Tibial artery (tissue), 4 donors: ENCODE data around the gene HES1.
"Not testable (repeated sequence)": the region's sequence is repeated elsewhere in the genome, so short reads cannot be mapped to it uniquely, and the experiment has no call there.

ENCODE experiments used
- DNase-seq, 2 donors: peaks; one replicate each; pipeline ENCODE4 v3.0.0-alpha.2; 2019
- H3K27ac ChIP-seq, 2 donors: fragments of 200-600 bp; sonication (generic) in 1 of 2; 1 replicate in 1 of 2; 2 replicates in 1 of 2; pipeline ENCODE4 v1.5.1; 2018 to 2019; ENCODE audit warnings: mild to moderate bottlenecking in 1 of 2
- H3K27me3 ChIP-seq, 2 donors: fragments of 200-600 bp; sonication (generic) in 1 of 2; one replicate each; pipeline versions ENCODE4 v1.5.1 to v1.6.0; 2016 to 2019
- H3K36me3 ChIP-seq, 3 donors: fragments of 200-600 bp; sonication (generic) in 2 of 3; one replicate each; pipeline ENCODE4 v1.5.1; 2016 to 2019; ENCODE audit warnings: mild to moderate bottlenecking in 2 of 3
- H3K4me1 ChIP-seq, 4 donors: fragments of 200-600 bp; sonication (generic) in 2 of 4; 1 replicate in 3 of 4; 2 replicates in 1 of 4; pipeline ENCODE4 v1.5.1; 2016 to 2019
- H3K4me3 ChIP-seq, 2 donors: fragments of 200-600 bp; sonication (generic) in 1 of 2; 1 replicate in 1 of 2; 2 replicates in 1 of 2; pipeline ENCODE4 v1.5.1; 2018 to 2019; ENCODE audit warnings: mild to moderate bottlenecking in 2 of 2
- H3K9me3 ChIP-seq, 3 donors: fragments of 200-600 bp; sonication (generic) in 1 of 3; one replicate each; pipeline ENCODE4 v1.5.1; 2016 to 2019
- CTCF ChIP-seq, 2 experiments: fragments of 200-600 bp in 1 of 2; fragments of 450-650 bp in 1 of 2; IDR thresholded peaks; one replicate each; pipeline ENCODE4 v1.5.1; 2017 to 2019; ENCODE audit warnings: antibody characterized with exemption in 2 of 2, mild to moderate bottlenecking in 1 of 2, moderate library complexity in 1 of 2
- intact Hi-C: fragments of 100-400 bp; cut with DNase I; formaldehyde crosslinking; loops from one replicate; pipeline ENCODE4 v1.15.0; 2023; ENCODE audit warnings: low total_unique reads

Gene HES1

GRCh38 chr3:194124193-194124592 is 11.8 kb upstream of the HES1 start:
- intact Hi-C loops = no loop called here
- Histone ChIP-seq H3K9me3 (no peaks in the 10 kb centered on the region), H3K4me3 (no peak overlapping the region), H3K36me3 (no peaks in the 10 kb centered on the region), H3K27ac (no peak overlapping the region), H3K27me3 (peaks cover 0 to 20% of the 10 kb centered on the region in 2 donors), H3K4me1 (peaks cover 0 to under 1% (median 0%) of the 10 kb centered on the region in 4 donors)
- no peak for TF ChIP-seq CTCF (IDR thresholded peaks at IDR 0.05)
- no peak for DNase-seq

GRCh38 chr3:194125442-194125841 is 10.5 kb upstream of the HES1 start:
- no peak for TF ChIP-seq CTCF (IDR thresholded peaks at IDR 0.05)
- no peak overlapping the region for H3K4me3 ChIP-seq
- no peak overlapping the region for H3K27ac ChIP-seq
- no peaks in the 10 kb centered on the region for H3K36me3 ChIP-seq
- peaks cover 0 to 15% of the 10 kb centered on the region in 2 donors for H3K27me3 ChIP-seq
- peaks cover 0 to 13% (median 11%) of the 10 kb centered on the region in 4 donors for H3K4me1 ChIP-seq
- intact Hi-C loops = no loop called here
- H3K9me3 ChIP-seq = no peaks in the 10 kb centered on the region
- no peak for DNase-seq

- H3K27me3 ChIP-seq = peaks cover 0 to 15% of the 10 kb centered on the region in 2 donors
- no peak overlapping the region for H3K27ac ChIP-seq
- TF ChIP-seq CTCF (IDR thresholded peaks at IDR 0.05) = no peak
- H3K9me3 ChIP-seq = no peaks in the 10 kb centered on the region
- no peak overlapping the region for H3K4me3 ChIP-seq
- intact Hi-C loops = no loop called here
- no peaks in the 10 kb centered on the region for H3K36me3 ChIP-seq
- DNase-seq = no peak
- H3K4me1 ChIP-seq = peaks cover 0 to 25% (median 24%) of the 10 kb centered on the region in 4 donors
These were observed 9.2 kb upstream of the HES1 start for GRCh38 chr3:194126790-194127189.

GRCh38 chr3:194128202-194128918 is 7.6 kb upstream of the HES1 start:
- peaks cover 0 to 39% (median 30%) of the 10 kb centered on the region in 4 donors for H3K4me1 ChIP-seq
- intact Hi-C loops = no loop called here
- peaks cover 0 to 9% of the 10 kb centered on the region in 2 donors for H3K27me3 ChIP-seq
- no peak overlapping the region for H3K4me3 ChIP-seq
- no peaks in the 10 kb centered on the region for H3K36me3 ChIP-seq
- no peak overlapping the region for H3K27ac ChIP-seq
- TF ChIP-seq CTCF (IDR thresholded peaks at IDR 0.05) = no peak
- H3K9me3 ChIP-seq = no peaks in the 10 kb centered on the region
- no peak for DNase-seq

- H3K36me3 ChIP-seq, H3K27ac ChIP-seq, H3K9me3 ChIP-seq, intact Hi-C loops, DNase-seq, H3K4me3 ChIP-seq, H3K27me3 ChIP-seq: not testable (repeated sequence)
- peaks cover 0 to 43% (median 33%) of the 10 kb centered on the region in 4 donors for H3K4me1 ChIP-seq
These were observed 7.0 kb upstream of the HES1 start for GRCh38 chr3:194128919-194129295.

GRCh38 chr3:194129581-194130133 is 6.3 kb upstream of the HES1 start:
- no peak for TF ChIP-seq CTCF (IDR thresholded peaks at IDR 0.05)
- peaks cover 0 to 3% of the 10 kb centered on the region in 2 donors for H3K27me3 ChIP-seq
- H3K4me1 ChIP-seq = peaks cover 0 to 43% (median 33%) of the 10 kb centered on the region in 4 donors
- no peak overlapping the region for H3K27ac ChIP-seq
- no peak overlapping the region for H3K4me3 ChIP-seq
- intact Hi-C loops = loop anchor here (5.0 to 10.0 kb wide), 3 partner anchors 345 to 455 kb away; no protein-coding TSS in a partner anchor
- no peaks in the 10 kb centered on the region for H3K36me3 ChIP-seq
- H3K9me3 ChIP-seq = no peaks in the 10 kb centered on the region
- DNase-seq = no peak
